A549 (cell line): Measurements from ENCODE around the gene MIXL1.

ENCODE experiments used
- CBX2 ChIP-seq: fragments of 200-600 bp; sonication (generic); IDR thresholded peaks from 2 replicates; pipeline ENCODE4 v1.6.1; 2016; ENCODE audit warnings: low read depth, mild to moderate bottlenecking, borderline replicate concordance
- MAFK ChIP-seq: fragments of 450-650 bp; IDR thresholded peaks from 2 replicates; pipeline ENCODE4 v1.6.1; 2014; ENCODE audit not compliant: partially characterized antibody
- MAZ ChIP-seq: fragments of 150-350 bp; IDR thresholded peaks from 2 replicates; pipeline ENCODE4 v1.6.1; 2014; ENCODE audit warnings: antibody characterized with exemption, low read depth, low read length, borderline replicate concordance
- MYC ChIP-seq: IDR thresholded peaks from 2 replicates; pipeline ENCODE4 v1.6.1; 2012; ENCODE audit warnings: mild to moderate bottlenecking, inconsistent platforms, low read length, improper control_type of control experiment, borderline replicate concordance
- POLR2A ChIP-seq: IDR thresholded peaks from 2 replicates; pipeline ENCODE4 v1.6.1; 2012; ENCODE audit warnings: mild to moderate bottlenecking, low read length
- RAD21 ChIP-seq, 2 experiments: fragments of >200 bp in 1 of 2; sonication (Bioruptor Twin) in 1 of 2; formaldehyde crosslinking in 1 of 2; IDR thresholded peaks in 1 of 2; conservative IDR thresholded peaks in 1 of 2; 2 replicates in 1 of 2; 3 replicates in 1 of 2; pipeline ENCODE4 v1.6.1; 2012 to 2018; ENCODE audit warnings: inconsistent platforms in 1 of 2
- RCOR1 ChIP-seq: fragments of 150-350 bp; IDR thresholded peaks from 2 replicates; pipeline ENCODE4 v1.6.1; 2014; ENCODE audit warnings: antibody characterized with exemption, low read length, low read depth
- REST ChIP-seq: fragments of 200-600 bp; sonication (generic); IDR thresholded peaks from 2 replicates; pipeline ENCODE4 v1.6.1; 2016; ENCODE audit warnings: antibody characterized with exemption, mild to moderate bottlenecking, moderate library complexity
- ZSCAN20 ChIP-seq: fragments of 250-450 bp; sonication (Bioruptor Pico); IDR thresholded peaks from 2 replicates; pipeline ENCODE4 v1.8.0; 2022; ENCODE audit warnings: mild to moderate bottlenecking, moderate library complexity
- TF ChIP-seq, protein P1 (sequence below): fragments of >200 bp; sonication (Bioruptor Twin); formaldehyde crosslinking; IDR thresholded peaks from 3 replicates; pipeline ENCODE4 v1.5.1; 2016
- TF ChIP-seq, protein P2 (sequence below): IDR thresholded peaks from 2 replicates; pipeline ENCODE4 v1.6.1; 2012

DNA sequence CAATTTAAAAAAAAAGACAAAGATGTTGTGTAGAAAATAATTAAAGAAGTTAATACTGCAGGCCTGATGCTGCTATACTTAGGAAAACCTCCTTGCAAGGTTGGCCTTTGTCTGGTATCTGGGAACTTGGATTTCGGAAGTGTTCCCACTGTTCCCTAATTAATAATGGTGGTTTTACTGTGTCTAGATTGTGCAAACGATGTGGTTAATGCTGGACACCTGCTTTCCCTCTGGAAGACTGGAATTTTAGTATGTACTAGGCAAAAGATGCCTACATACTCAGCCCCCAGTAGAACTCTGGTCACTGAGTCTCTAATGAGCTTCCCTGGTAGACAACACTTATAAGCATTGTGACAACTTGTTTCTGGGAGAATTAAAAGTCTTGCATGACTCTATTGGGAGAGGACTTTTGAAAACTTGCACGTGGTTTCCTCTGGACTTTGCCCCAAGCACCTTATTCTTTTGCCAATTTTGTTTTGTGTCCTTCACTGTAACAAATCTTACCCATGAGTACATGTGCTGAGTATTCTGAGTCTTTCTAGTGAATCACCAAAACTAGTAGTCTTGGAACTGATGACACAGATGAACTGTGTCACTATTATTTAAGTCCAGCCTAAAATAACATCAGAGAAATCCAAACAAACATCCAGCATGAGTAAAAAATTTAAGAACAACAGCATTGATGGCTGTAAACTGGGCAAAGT lies 45.1 kb downstream of the MIXL1 start:
- TF ChIP-seq POLR2A (no peak), CBX2 (no peak), MYC (no peak), REST (no peak), RAD21 (conservative IDR thresholded peaks at IDR 0.05 in 1 of 2, IDR thresholded peaks at IDR 0.05 in 1 of 2) (no peak), MAFK (no peak), RCOR1 (no peak), MAZ (no peak), ZSCAN20 (CRISPR knock-in tag) (no peak)
- TF ChIP-seq, protein P1, sequence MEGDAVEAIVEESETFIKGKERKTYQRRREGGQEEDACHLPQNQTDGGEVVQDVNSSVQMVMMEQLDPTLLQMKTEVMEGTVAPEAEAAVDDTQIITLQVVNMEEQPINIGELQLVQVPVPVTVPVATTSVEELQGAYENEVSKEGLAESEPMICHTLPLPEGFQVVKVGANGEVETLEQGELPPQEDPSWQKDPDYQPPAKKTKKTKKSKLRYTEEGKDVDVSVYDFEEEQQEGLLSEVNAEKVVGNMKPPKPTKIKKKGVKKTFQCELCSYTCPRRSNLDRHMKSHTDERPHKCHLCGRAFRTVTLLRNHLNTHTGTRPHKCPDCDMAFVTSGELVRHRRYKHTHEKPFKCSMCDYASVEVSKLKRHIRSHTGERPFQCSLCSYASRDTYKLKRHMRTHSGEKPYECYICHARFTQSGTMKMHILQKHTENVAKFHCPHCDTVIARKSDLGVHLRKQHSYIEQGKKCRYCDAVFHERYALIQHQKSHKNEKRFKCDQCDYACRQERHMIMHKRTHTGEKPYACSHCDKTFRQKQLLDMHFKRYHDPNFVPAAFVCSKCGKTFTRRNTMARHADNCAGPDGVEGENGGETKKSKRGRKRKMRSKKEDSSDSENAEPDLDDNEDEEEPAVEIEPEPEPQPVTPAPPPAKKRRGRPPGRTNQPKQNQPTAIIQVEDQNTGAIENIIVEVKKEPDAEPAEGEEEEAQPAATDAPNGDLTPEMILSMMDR: no peak
- TF ChIP-seq, protein P2, sequence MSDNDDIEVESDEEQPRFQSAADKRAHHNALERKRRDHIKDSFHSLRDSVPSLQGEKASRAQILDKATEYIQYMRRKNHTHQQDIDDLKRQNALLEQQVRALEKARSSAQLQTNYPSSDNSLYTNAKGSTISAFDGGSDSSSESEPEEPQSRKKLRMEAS: no peak
